A549 treated with AZD9567 at 1 μM for 4 hours (cell line): Measurements from ENCODE around the gene LAMP5. TPM values are rescaled to one million over a fixed set of nuclear protein-coding genes. Genes with fewer than 3 reads are reported as not detected.

Source experiments
- total RNA-seq: library from RNA; stranded (reverse); fragments of 200-300 nt; extraction: Qiagen RNA extraction; gene quantifications from 5 replicates; pipeline ENCODE4 v1.2.3, GENCODE V29; 2022; ENCODE audit not compliant: insufficient read depth

LAMP5 gene
- total RNA-seq: 0.03 to 0.05 TPM in 2 of 5 replicates, not detected in the others

DNA sequence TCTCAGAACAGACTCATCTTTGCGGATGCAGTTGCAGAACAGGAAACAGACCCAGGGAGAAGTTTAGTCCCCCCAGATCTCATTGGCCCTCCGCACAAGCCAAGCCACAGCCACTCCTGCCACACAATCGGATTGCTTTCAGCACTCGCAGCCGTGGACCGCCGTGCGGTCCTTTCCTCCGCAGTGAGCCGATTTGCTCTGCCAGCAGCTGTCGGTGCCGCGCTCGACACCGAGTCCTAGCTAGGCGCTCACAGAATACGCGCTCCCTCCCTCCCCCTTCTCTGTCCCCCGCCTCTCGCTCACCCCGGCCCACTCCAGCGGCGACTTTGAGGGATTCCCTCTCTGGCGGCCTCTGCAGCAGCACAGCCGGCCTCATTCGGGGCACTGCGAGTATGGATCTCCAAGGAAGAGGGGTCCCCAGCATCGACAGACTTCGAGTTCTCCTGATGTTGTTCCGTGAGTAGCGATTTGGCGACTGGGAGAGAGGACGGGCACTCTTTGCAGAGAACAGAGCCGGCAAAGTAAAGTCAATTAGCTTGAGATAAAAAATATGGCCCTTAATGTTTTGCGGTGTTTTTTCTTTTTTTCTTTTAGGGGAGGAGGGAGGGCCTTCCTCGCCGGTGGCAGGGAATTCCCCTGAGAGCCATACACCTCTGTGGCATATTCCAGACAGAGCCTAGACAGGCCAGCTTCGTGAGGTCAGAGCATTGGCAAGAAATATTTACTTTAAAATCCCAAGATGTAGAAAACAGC is at the start of gene LAMP5:
Gene LAMP5, plus strand, starts transcription at position 130 of the 753 bp plus-strand sequence. Its CDS starts 263 bp downstream, at position 393.

